HG03571 (cell line): ENCODE results near the gene SEPTIN12.
A peak's percentile ranks its signal among the peaks of the same experiment; 100 is the strongest.
"Not testable (repeated sequence)": the region's sequence is repeated elsewhere in the genome, so short reads cannot be mapped to it uniquely, and the experiment has no call there.

Experiments used
- ATAC-seq: cut with Tn5 transposase; IDR thresholded peaks from one replicate; pipeline ENCODE4 v1.9.1; 2021; ENCODE audit not compliant: unreplicated experiment

SEPTIN12 gene

DNA sequence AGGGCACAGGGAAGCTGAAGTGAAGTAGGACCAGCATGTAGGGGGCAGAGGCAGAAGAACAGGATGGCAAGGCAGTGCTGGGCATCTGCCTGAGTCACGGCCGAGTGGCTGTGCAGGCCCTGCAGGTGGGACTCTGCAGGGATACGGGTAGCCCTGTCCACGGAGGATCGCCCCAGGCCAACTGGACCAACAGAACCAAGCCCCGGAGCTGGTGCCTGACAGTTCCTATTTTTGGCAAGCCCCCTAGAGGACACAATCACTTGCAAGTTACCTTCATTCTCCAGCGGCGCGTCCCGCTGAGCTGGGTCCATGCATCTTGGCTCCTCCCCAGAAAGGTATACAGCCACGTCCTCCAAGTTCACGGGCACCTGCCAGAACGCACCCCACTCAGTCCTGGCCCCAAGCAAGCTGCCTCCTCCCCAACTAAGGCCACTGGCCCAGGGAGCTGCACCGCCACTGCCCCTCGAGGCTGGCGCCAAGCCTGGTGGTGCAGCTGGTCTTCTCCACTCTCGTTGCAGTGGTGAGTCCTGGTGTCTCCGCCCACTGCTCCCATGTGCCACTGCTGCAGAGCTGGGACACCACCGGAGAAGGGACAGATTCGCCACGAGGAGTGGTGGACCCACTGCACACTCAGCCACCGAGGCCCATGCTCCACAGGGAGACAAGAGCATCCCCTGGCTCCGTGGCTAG, 27.8 kb downstream of the SEPTIN12 start:
- ATAC-seq, result no peak

DNA sequence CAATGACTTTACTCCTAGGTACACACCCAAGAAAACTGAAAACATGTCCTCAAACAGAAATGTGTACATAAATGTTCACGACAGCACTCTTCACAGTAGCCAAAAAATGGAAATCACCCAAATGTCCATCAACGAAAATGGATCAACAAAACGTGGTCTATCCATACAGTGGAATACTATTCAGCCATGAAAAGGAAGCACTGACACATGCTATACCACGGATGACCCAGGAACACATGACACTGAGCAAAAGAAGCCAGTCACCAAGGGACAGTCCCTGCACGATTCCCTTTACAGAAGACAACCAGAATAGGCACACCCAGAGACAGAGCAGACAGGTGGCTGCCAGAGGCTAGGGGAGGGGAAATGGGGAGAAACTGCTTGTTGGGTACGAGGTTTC, 32.5 kb downstream of the SEPTIN12 start:
- no peak for ATAC-seq

DNA sequence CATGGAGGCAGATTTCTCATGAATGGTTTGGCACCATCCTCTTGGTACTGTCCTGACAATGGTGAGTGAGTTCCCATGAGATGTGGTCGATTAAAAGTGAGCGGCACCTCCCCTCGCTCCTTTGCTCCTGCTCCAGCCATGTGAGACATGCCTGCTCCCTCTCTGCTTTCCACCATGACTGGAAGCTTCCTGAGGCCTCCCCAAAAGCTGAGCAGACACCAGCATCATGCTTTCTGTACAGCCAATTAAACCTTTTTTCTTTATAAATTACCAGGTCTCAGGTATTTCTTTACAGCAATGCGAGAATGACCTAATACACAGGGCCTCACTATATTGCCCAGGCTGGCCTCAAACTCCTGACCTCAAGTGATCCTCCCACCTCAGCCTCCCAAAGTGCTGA, 33.3 kb downstream of the SEPTIN12 start:
- no peak for ATAC-seq

DNA sequence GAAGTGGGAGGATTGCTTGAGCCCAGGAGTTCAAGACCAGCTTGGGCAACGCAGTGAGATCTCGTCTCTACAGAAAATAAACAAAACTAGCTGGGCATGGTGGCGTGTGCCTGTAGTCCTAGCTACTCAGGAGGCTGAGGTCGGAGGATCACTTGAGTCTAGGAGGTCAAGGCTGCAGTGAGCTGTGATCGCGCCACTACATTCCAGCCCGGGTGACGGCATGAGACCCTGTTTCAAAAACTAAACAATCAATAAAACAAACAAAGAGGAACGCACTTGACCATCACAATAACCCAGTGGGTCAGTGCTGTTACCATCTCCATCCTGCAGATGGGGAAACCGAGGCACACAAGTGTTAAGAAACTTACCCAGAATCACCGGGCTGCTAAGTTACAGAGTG, 34.9 kb downstream of the SEPTIN12 start:
- no peak for ATAC-seq

DNA sequence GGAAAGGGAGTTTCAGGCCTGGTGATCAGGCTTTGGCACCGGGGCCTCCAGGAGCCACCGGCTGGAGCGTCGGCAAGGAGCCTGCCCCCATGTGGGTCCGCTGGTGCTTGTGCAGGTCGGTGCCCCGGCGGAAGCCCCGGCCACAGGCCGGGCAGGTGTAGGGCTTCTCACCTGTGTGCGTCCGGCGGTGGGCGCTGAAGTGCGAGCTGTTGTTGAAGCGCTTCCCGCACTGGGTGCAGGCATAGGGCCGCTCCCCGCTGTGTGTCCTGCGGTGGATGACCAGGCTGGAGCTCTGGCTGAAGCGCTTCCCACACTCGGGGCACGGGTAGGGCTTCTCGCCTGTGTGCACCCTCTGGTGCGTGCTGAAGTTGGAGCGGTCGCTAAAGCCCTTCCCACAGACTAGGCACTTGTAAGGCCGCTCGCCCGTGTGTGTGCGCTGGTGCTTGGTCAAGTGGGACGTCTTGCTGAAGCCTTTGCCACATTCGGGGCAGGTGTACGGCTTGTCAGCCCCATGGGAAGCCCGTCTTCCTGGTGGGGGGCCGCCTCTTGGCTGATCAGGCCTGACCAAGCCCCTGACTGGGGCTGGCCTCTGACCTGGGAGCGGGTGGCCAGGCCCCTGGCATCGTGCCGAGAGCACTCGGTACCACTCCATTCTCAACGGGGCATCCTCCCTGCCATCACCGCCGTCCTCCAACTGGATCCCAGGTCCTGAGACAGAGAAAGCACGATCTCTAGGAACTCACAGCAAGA, 35.6 kb downstream of the SEPTIN12 start:
- ATAC-seq, result no peak

DNA sequence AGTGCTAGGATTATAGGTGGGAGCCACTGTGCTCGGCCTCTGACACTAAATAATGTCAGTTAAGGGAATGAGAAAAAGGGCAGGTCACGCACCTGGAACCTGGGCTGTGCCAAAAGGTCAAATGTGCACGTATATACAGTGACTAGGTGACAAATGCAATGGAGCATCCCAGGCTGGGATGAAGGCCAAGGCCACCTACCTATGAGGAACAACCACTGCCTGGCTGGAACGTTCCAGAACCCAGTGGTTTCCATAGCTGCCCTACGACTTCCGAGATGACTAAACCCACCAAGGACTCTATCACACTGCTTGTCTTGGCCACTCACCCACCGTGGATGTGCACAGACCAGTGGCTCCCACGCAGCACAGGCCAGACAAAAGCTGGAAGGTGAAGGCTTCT, 37.2 kb downstream of the SEPTIN12 start:
- ATAC-seq, result no peak

DNA sequence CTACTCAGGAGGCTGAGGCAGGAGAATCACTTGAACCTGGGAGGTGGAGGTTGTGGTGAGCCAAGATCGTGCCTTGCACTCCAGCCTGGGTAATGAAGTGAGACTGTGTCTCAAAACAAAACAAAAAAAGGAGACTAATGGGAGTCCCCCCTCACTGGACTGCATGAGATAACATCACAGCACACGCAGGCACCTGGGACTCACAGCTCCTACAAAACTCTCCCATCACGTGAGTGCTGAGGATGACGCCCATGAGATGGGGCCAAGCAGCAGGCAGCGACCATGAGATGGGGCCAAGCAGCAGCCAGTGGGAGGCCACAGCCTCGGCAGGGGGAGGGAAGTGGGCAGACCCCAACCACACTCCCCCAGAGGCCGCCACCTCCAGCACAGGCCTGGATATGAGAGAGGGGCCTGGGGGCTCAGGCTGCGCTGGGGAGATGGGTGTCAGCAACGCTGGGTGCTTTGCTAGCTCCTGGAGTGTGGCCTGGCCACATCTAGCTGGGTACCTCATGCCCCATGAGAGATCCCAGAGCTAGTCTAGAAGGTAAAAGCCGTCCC, 38.4 kb downstream of the SEPTIN12 start:
- no peak for ATAC-seq

DNA sequence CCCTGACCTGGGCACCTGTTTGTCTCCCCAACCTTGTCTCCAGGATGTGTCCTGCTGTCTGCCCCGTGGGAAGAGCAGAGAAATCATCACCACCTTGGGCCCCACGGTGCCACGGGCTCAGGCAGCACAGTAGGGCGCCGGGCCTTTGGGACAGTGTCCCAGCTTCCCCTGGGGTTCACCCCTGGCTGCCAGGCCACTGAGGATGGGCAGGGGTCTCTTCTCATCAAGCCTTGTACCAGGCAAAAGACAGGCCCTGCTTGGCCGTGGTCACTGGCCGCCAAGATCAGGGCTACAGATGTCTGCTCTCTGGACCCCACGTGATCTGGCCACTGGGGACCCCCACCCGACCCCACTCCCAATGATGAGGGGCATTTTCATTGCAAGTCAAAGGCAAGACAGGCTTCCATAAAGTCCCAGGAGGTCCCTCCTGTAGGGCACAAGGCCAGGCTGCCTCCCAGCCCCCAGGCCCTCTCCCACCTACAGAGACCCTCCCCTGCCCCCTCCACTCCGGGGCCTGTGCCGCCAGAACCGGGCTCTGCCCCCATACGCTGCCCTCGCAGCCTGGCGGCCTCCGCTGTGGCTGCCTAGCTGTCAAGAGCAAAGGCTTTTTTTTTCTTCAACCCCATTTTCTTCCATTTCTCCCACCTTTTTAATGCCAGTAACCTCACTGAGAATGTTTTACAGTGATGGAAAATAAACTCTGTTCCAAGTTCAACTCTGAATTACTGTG, 39.3 kb downstream of the SEPTIN12 start:
- no peak for ATAC-seq

DNA sequence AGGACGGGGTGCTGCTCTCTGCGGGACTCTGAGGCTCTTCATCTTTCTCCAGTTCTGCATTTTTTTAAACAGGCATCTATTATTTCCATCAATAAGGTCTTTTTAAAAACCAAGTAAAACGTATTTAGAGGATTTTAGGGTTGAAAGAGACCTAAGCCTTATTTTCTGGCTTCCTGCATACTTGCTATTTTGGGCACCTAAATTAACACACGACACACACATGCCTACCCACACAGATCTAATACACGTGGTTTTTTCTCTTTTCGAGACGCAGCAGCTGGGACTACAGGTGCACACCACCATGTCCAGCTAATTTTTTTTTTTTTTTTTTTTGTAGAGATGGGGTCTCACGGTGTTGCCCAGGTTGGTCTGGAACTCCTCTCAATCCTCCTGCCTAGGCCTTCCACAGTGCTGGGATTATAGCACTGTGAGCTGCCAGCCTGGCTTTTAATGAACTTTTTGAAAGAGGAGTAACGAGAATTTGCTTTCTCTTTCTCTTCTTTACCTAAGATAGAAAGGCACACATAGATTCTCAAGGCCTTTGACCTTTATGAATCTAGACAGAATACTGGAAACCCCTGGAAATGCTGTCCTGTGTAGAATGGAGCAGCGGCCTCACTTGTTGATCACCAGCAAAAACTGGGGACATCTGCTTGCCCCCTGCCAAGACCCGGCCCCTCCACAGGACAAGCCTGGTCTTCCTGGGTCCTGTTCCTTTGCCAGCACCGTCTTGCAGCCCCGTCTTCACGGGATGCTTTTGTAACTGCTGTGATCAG, 40.1 kb downstream of the SEPTIN12 start:
- ATAC-seq, result no peak

DNA sequence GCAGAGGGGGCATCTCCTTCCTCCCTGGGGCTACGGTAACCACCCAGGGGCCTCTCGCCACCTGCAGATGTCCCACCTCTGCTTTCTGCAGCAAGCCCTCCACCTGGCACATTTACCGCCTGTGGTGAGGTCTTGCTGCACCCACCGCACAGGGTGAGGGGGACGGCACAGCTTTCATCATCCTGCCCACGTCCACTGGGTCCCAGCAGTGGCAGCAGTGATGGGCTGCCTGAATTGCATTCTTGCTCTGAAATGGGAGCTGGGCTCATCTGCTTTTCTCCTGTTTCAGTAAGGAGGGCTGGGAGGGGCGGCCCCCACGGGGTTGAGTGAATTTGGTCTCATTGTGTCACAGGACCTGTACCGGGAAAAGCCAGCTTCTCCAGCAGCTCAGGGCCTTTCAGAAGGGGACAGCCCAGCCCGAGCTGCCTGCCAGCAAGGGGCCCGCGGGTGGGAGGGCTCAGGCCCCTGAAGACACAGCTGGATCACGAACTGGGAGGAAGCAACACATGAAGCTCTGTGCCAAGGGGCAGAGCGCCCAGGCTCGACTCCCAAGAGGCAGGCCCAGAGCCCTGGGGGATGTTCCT, 41.1 kb downstream of the SEPTIN12 start:
- no peak for ATAC-seq

DNA sequence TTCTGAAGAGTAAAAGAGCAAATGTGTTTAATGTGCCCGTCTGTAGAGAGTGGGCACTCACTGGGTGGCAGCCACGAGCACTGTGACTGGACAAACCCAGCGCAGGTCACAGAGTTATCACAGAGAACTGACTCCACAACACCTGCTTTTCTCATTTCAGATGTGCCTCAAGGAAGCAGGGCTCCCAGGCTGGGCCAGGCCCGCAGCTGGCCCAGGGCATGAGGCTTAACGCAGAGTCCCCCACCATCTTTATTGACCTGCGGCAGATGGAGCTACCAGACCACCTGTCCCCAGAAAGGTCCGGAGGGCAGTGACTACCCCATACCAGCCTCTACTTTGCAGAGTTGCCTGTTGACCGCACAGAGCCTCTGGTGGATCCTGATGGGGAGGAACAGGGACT, 41.9 kb downstream of the SEPTIN12 start:
- ATAC-seq, result no peak

DNA sequence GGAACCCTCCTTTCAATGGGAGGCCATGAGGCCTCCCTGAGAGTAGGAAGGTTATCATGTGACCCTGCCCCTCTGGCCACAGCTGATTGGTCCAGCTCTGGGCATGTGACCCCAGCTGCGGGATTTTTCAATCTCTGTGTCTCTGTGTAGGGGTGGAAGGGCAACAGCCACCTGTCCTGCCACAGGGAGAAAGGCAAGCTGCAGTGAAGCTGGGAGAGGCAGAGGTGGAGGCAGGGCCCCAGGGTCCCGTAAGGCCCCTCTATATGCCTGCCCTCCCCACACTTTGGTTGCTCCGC, 42.9 kb downstream of the SEPTIN12 start:
- ATAC-seq, result no peak

DNA sequence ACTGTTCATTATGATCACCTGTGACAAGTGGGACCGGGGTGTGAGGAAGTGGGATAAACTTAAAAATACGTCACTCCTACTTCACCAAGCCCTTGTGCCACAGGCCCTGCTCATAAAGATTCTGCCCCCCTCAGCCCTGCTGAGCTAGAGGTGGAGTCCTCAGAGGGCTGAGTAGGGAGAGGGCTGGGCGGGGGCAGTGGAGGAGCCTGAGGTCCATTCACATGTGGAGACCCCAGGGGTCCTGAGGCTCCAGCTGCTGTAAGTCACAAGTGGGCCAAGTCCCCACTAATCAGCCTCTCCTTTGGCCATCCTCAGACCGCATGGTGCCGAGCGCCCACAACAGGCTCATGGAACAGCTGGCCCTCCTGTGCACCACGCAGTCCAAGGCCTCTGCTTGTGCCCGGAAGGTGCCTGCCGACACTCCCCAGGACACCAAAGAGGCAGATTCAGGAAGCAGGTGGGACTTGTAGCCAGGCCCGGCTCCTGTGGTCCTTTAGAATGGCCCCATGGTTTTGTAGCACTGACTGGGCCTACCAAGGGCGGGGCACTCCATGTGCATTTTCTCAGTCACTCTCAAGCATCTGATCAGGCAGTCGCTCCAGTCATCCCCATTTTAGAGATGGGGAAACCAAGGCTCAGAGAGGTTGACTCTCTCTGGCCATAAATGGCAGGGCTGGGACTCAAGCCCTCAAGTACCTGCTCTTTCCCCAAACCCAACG, 43.4 kb downstream of the SEPTIN12 start:
- no peak for ATAC-seq

DNA sequence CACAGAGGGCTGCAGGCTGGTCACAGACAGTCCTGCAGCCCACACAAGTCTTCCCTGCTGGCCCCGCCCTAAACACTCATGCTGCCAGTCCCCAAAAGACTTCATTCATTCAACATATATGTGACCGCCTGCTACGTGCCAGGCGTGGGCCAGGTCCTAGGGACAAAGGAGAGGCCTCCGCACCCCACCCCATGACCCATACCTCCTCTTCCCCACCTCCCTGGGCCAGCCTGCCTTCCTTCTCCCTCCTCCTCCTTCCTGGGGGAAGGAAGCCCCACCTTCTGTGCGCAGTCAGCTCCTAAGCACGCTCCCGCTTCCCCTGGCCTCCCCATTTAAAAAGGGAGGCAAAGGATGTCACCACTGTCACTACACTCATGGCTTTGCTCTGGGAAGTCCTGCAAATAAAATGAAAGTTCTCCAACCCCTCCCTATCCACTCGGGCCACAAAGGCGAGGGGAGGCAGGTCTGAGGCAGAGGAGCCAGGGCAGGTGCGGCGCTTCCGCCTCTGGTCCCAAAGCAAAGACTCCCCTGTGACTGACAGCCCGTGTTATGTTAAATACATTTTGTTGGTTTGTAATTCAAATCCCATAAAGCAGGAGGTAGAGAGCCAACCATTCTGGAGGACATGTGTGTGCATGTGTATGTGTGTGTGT, 44.8 kb downstream of the SEPTIN12 start:
- ATAC-seq, result no peak

DNA sequence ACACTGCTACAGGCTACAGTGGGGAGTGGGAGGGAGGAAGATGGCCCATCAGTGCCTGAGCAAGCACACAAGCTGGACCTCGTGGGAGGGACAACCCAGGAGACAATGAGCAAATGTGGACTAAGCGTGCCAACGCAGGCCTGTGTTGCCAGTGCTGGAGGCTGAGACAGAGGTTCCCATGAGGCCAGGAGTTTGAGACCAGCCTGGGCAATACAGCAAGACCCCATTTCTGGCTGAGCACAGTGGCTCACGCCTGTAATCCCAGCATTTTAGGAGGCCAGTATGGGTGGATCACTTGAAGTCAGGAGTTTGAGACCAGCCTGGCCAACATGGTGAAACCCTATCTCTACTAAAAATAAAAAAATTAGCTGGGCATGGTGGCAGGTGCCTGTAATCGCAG, 49.8 kb downstream of the SEPTIN12 start:
- ATAC-seq, result not testable (repeated sequence)

DNA sequence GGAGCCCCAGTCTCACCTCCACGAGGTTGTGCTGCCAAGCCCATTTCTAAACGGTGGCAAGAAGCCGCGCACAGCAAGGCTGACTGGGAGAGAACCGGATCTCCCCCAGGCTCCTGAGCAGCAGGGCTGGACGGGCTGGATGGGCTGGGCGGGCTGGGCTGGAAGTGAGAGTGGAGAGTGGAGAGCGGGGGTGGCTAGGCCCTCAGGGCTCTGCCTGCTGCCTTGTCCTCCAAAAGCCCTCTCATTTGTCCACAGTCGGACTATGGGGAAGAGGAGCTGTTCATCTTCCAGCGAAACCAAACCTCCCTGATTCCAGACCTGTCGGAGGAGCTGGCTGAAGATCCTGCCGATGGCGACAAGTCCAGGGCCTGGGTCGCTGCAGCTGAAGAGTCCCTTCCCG, 50.6 kb downstream of the SEPTIN12 start:
- no peak for ATAC-seq

DNA sequence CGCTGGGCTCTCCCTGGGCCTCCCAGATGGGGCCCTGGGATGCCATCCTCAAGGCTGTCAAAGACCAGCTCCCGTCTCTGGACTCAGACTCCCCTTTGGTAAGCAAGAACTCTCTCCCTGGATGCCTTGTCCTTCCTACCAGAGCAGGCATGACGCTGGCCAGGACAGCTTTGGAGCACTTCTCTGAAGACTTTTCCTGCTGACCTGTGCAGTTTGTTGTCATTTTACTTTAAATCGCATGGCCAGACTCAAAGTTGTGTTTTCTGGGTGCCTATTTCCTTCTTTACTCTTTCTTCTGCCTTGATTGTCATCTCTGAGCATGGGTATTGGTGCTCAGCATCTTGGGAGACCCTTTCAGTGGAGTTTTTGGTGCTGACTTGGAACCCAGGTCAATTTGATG, 51.6 kb downstream of the SEPTIN12 start:
- no peak for ATAC-seq

DNA sequence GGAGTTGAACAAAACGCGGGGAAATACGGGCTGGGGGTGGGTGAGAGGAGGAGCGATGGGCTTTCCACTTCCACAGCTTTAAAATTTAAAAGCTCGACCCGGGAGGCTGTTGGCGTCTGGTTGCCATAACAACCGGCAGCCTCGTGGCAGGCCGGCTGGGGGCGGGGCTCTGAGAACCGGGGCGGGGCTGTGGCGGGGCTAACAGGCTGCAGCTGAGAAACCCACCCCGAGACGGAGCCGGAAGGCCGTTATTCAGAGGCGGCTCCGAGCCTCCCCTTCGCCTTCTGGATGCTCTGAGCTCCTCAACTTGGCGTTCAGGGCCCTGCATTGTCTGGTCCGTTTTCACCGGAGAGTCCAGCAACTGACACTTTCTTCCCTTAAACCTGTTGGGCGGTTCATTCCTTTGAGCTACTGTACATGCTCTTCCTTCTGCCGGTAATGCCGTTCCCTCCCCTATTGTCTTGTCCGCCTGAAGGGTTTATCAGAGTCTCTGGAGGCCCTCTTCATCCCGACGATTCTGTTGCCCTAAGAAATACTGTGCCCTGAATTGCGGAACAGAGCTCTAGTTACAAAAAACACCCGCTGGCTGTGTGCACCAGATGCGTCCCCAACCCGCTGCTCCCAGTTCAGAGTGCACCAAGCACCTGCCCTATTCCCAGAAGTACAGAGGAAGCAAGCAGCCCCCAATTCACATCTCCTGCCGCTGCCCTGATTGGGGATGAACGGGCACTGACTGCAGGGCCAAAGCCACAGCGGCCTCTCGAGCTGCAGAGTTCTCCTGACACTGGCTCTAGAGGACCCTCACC, 53.2 kb downstream of the SEPTIN12 start:
- peak; percentile 55 for ATAC-seq
